Ovary (tissue), 3 donors: Measurements from ENCODE around the gene CAMTA1.

Experiments used
- EP300 ChIP-seq: sonication (generic); formaldehyde crosslinking; IDR thresholded peaks from one replicate; pipeline ENCODE4 v1.6.1; 2017; ENCODE audit warnings: antibody characterized with exemption
- POLR2A ChIP-seq: fragments of 450-650 bp; IDR thresholded peaks from one replicate; pipeline ENCODE4 v1.6.1; 2017; ENCODE audit warnings: antibody characterized with exemption, mild to moderate bottlenecking, moderate library complexity
- TF ChIP-seq, protein P1 (sequence below), 3 donors: fragments of 450-650 bp in 2 of 3; fragments of 200-600 bp in 1 of 3; IDR thresholded peaks; one replicate each; pipeline versions ENCODE4 v1.5.1 to v1.8.0; 2016 to 2022; ENCODE audit warnings: antibody characterized with exemption in 3 of 3, mild to moderate bottlenecking in 1 of 3
- donor health status: DM: no; HTN: no; CAD: no.

DNA sequence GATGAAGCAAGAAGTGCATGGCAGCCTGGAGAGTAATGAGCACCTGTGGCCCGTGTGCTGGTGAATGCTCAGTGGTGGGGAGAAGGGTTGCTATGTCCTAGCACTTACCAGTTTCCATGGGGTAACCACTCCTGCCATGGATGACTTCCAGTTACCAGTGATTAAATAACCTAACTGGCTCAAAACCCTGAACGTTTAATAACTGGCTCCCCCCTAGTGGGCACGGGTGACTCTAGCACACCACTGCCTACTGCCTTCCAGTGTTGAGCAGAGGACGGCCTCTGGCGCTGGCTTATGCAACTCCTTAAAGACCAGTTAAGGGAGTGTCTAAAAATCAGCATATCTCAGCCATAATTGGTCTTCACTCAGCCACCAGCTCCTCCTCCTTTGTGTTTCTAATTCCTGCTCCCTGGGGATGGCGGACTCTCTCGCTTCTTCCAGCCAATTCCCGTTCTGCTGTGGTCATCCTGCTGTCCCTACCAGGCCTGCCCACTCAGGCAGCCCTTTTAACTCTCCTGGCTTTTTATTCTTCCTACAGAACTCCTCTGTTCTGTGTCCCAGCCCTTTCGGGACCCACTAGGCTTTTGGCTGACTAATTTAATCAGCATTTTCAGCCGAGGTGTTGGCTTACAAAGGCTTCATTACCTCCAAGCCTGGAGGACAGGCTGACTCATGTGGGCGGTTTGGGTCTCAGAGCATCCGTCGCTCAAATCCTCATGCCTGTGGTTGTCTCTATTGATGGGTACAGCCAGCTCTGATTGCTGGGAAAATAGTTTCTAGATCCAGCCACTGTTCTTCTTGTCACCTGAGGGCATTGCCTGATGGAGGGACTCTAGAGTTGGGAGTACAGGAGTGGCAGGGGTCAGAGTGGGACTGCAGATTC is 332.4 kb downstream of the CAMTA1 start:
- TF ChIP-seq, protein P1, sequence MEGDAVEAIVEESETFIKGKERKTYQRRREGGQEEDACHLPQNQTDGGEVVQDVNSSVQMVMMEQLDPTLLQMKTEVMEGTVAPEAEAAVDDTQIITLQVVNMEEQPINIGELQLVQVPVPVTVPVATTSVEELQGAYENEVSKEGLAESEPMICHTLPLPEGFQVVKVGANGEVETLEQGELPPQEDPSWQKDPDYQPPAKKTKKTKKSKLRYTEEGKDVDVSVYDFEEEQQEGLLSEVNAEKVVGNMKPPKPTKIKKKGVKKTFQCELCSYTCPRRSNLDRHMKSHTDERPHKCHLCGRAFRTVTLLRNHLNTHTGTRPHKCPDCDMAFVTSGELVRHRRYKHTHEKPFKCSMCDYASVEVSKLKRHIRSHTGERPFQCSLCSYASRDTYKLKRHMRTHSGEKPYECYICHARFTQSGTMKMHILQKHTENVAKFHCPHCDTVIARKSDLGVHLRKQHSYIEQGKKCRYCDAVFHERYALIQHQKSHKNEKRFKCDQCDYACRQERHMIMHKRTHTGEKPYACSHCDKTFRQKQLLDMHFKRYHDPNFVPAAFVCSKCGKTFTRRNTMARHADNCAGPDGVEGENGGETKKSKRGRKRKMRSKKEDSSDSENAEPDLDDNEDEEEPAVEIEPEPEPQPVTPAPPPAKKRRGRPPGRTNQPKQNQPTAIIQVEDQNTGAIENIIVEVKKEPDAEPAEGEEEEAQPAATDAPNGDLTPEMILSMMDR (IDR thresholded peaks at IDR 0.05) = no peak
- TF ChIP-seq POLR2A (no peak), EP300 (no peak)
